Skin epidermis (tissue), 12 donors: ENCODE measurements around the gene RCAN3.
A peak's percentile ranks its signal among the peaks of the same experiment; 100 is the strongest.
"Not testable (repeated sequence)": the region's sequence is repeated elsewhere in the genome, so short reads cannot be mapped to it uniquely, and the experiment has no call there.

ENCODE experiments used
- H3K27ac ChIP-seq, 21 experiments: fragments of 200-600 bp; sonication (generic) in 11 of 21; one replicate each; pipeline ENCODE4 v1.5.0; 2020; ENCODE audit warnings: mild to moderate bottlenecking in 3 of 21, inconsistent platforms in 2 of 21, moderate library complexity in 2 of 21
- H3K4me3 ChIP-seq, 7 experiments: fragments of 200-600 bp; sonication (generic) in 2 of 7; one replicate each; pipeline ENCODE4 v1.5.0; 2020; ENCODE audit warnings: inconsistent platforms in 2 of 7, mild to moderate bottlenecking in 2 of 7, moderate library complexity in 1 of 7

Gene RCAN3

GRCh38 chr1:24483441-24483840 is 19.2 kb upstream of the RCAN3 start:
- peak overlapping the region in 2 of 21 experiments; percentile 62 to 85 for H3K27ac ChIP-seq
- no peak overlapping the region for H3K4me3 ChIP-seq

- H3K27ac ChIP-seq = peak overlapping the region in 2 of 21 experiments; percentile 57 to 85
- no peak overlapping the region for H3K4me3 ChIP-seq
Observed at GRCh38 chr1:24484199-24484598, 18.4 kb upstream of the RCAN3 start.

- Histone ChIP-seq H3K4me3 (no peak overlapping the region), H3K27ac (peak overlapping the region in 6 of 21 experiments; percentile 12 to 78 (median 46))
Observed at GRCh38 chr1:24486331-24487065, 16.1 kb upstream of the RCAN3 start.

GRCh38 chr1:24487455-24487854 is 15.2 kb upstream of the RCAN3 start:
- H3K27ac ChIP-seq = peak overlapping the region in 1 of 21 experiments; percentile 78
- no peak overlapping the region for H3K4me3 ChIP-seq

GRCh38 chr1:24488159-24488558 is 14.5 kb upstream of the RCAN3 start:
- H3K27ac ChIP-seq, H3K4me3 ChIP-seq: not testable (repeated sequence)

- Histone ChIP-seq H3K27ac (no peak overlapping the region), H3K4me3 (no peak overlapping the region)
Observed at GRCh38 chr1:24489674-24490073, 13.0 kb upstream of the RCAN3 start.

- no peak overlapping the region for H3K4me3 ChIP-seq
- no peak overlapping the region for H3K27ac ChIP-seq
Observed at GRCh38 chr1:24490101-24490781, 12.4 kb upstream of the RCAN3 start.

- Histone ChIP-seq H3K27ac (no peak overlapping the region), H3K4me3 (no peak overlapping the region)
Observed at GRCh38 chr1:24491577-24492360, 10.9 kb upstream of the RCAN3 start.

- H3K4me3 ChIP-seq, H3K27ac ChIP-seq: not testable (repeated sequence)
Observed at GRCh38 chr1:24492935-24493334, 9.7 kb upstream of the RCAN3 start.

GRCh38 chr1:24493785-24494184 is 8.9 kb upstream of the RCAN3 start:
- H3K4me3 ChIP-seq = no peak overlapping the region
- no peak overlapping the region for H3K27ac ChIP-seq

GRCh38 chr1:24498589-24498988 is 4.0 kb upstream of the RCAN3 start:
- H3K4me3 ChIP-seq = no peak overlapping the region
- H3K27ac ChIP-seq = no peak overlapping the region

GRCh38 chr1:24500448-24501048 is 2.1 kb upstream of the RCAN3 start:
- H3K4me3 ChIP-seq = no peak overlapping the region
- H3K27ac ChIP-seq = peak overlapping the region in 2 of 21 experiments; percentile 90 to 98

- Histone ChIP-seq H3K4me3 (peak overlapping the region; percentile 53 to 73 (median 64)), H3K27ac (peak overlapping the region in 20 of 21 experiments; percentile 67 to 98 (median 92))
Observed at GRCh38 chr1:24501371-24502064, 1.1 kb upstream of the RCAN3 start.

- peak overlapping the region; percentile 53 to 73 (median 64) for H3K4me3 ChIP-seq
- H3K27ac ChIP-seq = peak overlapping the region; percentile 67 to 98 (median 91)
Observed at GRCh38 chr1:24502065-24502708, 449 bp upstream of the RCAN3 start.

GRCh38 chr1:24503059-24503751 is 569 bp downstream of the RCAN3 start:
- peak overlapping the region; percentile 53 to 73 (median 64) for H3K4me3 ChIP-seq
- peak overlapping the region; percentile 45 to 98 (median 90) for H3K27ac ChIP-seq

GRCh38 chr1:24503870-24504523 is 1.4 kb downstream of the RCAN3 start:
- Histone ChIP-seq H3K27ac (peak overlapping the region in 15 of 21 experiments; percentile 7 to 98 (median 91)), H3K4me3 (peak overlapping the region; percentile 53 to 73 (median 64))

- Histone ChIP-seq H3K27ac (peak overlapping the region in 7 of 21 experiments; percentile 8 to 98 (median 94)), H3K4me3 (peak overlapping the region in 2 of 7 experiments; percentile 54 to 57)
Observed at GRCh38 chr1:24504560-24504959, 1.9 kb downstream of the RCAN3 start.

- Histone ChIP-seq H3K4me3 (no peak overlapping the region), H3K27ac (peak overlapping the region in 6 of 21 experiments; percentile 0 to 98 (median 60))
Observed at GRCh38 chr1:24505816-24506215, 3.2 kb downstream of the RCAN3 start.
